NCI-H82 (cell line): ENCODE data around the gene SFT2D1.
"Not testable (repeated sequence)": the region's sequence is repeated elsewhere in the genome, so short reads cannot be mapped to it uniquely, and the experiment has no call there.

Experiments used
- DNase-seq: peaks from one replicate; lab custom pipeline; 2025; lab: John Stamatoyannopoulos, UW

SFT2D1 gene

GRCh38 chr6:166364456-166364855 is 22.1 kb upstream of the SFT2D1 start:
- DNase-seq: no peak

- not testable (repeated sequence) for DNase-seq
Measured at GRCh38 chr6:166362427-166362826, 20.1 kb upstream of the SFT2D1 start.

GRCh38 chr6:166361077-166361429 is 18.7 kb upstream of the SFT2D1 start:
- DNase-seq: no peak

GRCh38 chr6:166360243-166361076 is 18.1 kb upstream of the SFT2D1 start:
- DNase-seq: no peak

- peak; percentile 9 for DNase-seq
Measured at GRCh38 chr6:166355552-166355951, 13.2 kb upstream of the SFT2D1 start.

GRCh38 chr6:166354965-166355364 is 12.6 kb upstream of the SFT2D1 start:
- no peak for DNase-seq

GRCh38 chr6:166354143-166354542 is 11.8 kb upstream of the SFT2D1 start:
- DNase-seq: no peak

GRCh38 chr6:166353507-166353906 is 11.2 kb upstream of the SFT2D1 start:
- DNase-seq: no peak

GRCh38 chr6:166352923-166353322 is 10.6 kb upstream of the SFT2D1 start:
- no peak for DNase-seq

- DNase-seq: peak; percentile 19
Measured at GRCh38 chr6:166351715-166352285, 9.5 kb upstream of the SFT2D1 start.

- DNase-seq: no peak
Measured at GRCh38 chr6:166348305-166348949, 6.1 kb upstream of the SFT2D1 start.

- no peak for DNase-seq
Measured at GRCh38 chr6:166346965-166347364, 4.6 kb upstream of the SFT2D1 start.

- DNase-seq: no peak
Measured at GRCh38 chr6:166346449-166346848, 4.1 kb upstream of the SFT2D1 start.

- not testable (repeated sequence) for DNase-seq
Measured at GRCh38 chr6:166345672-166346071, 3.3 kb upstream of the SFT2D1 start.

- peak; percentile 88 for DNase-seq
Measured at GRCh38 chr6:166344921-166345320, 2.6 kb upstream of the SFT2D1 start.

GRCh38 chr6:166344240-166344639 is 1.9 kb upstream of the SFT2D1 start:
- DNase-seq: no peak

GRCh38 chr6:166343150-166343487 is 774 bp upstream of the SFT2D1 start:
- no peak for DNase-seq

GRCh38 chr6:166341977-166342348 is 382 bp downstream of the SFT2D1 start:
- DNase-seq: peak; percentile 69

GRCh38 chr6:166341464-166341863 is 881 bp downstream of the SFT2D1 start:
- no peak for DNase-seq

- DNase-seq: no peak
Measured at GRCh38 chr6:166338854-166339253, 3.5 kb downstream of the SFT2D1 start.

- no peak for DNase-seq
Measured at GRCh38 chr6:166336847-166337246, 5.5 kb downstream of the SFT2D1 start.

- no peak for DNase-seq
Measured at GRCh38 chr6:166335378-166336302, 6.7 kb downstream of the SFT2D1 start.
